Lower lobe of right lung (tissue), 2 donors: ENCODE data around the gene SOBP. TPM values are rescaled to one million over a fixed set of nuclear protein-coding genes. Genes with fewer than 3 reads are reported as not detected.

ENCODE experiments used
- ATAC-seq, 2 donors: fragments of 200-7000 bp; cut with Tn5 transposase; one replicate each; pipeline ENCODE4 v1.9.1; 2020 to 2022; ENCODE audit warnings: mild to moderate bottlenecking in 2 of 2, moderate library complexity in 2 of 2
- DNase-seq: peaks from one replicate; pipeline ENCODE4 v3.0.0-alpha.2; 2020
- H3K27ac ChIP-seq: fragments of 200-600 bp; one replicate; pipeline ENCODE4 v1.8.0; 2022
- H3K27me3 ChIP-seq: fragments of 200-600 bp; one replicate; pipeline ENCODE4 v1.8.0; 2022; ENCODE audit warnings: low read depth
- H3K36me3 ChIP-seq: fragments of 200-600 bp; one replicate; pipeline ENCODE4 v1.8.0; 2022; ENCODE audit warnings: mild to moderate bottlenecking
- H3K4me1 ChIP-seq: fragments of 200-600 bp; one replicate; pipeline ENCODE4 v1.8.0; 2022
- H3K4me3 ChIP-seq: fragments of 200-600 bp; one replicate; pipeline ENCODE4 v1.8.0; 2022; ENCODE audit warnings: mild to moderate bottlenecking
- H3K9me3 ChIP-seq: fragments of 200-600 bp; one replicate; pipeline ENCODE4 v1.8.0; 2022
- CTCF ChIP-seq: fragments of 200-600 bp; IDR thresholded peaks from one replicate; pipeline ENCODE4 v1.8.0; 2022; ENCODE audit warnings: antibody characterized with exemption, mild to moderate bottlenecking
- intact Hi-C: fragments of 100-400 bp; cut with DNase I; formaldehyde crosslinking; loops from one replicate; pipeline ENCODE4 v1.11.0; 2022
- total RNA-seq: library from RNA; stranded (reverse); fragmentation: NEBNext Ultra II Directional; extraction: Animal tissue kit (Norgen Biotek cat#: 25700); gene quantifications from one replicate; pipeline ENCODE4 v1.2.1, GENCODE V29; 2021
- donor health status: DM: no; HTN: yes; CAD: no; lungs with severe emphysema.

The SOBP gene
- total RNA-seq, 1 donor from 2014 or later, result 6.9 TPM

- intact Hi-C loops, result no loop called here
Measured at GRCh38 chr6:107543088-107543487, 53.2 kb downstream of the SOBP start.

GRCh38 chr6:107543567-107543966 lies 53.6 kb downstream of the SOBP start:
- Histone ChIP-seq H3K4me3 (no peak overlapping the region), H3K4me1 (peaks cover 6% of the 10 kb centered on the region), H3K36me3 (no peaks in the 10 kb centered on the region), H3K27me3 (no peaks in the 10 kb centered on the region), H3K9me3 (no peaks in the 10 kb centered on the region), H3K27ac (no peak overlapping the region)
- DNase-seq (no peak), ATAC-seq (no peak)
- intact Hi-C loops, result no loop called here
- TF ChIP-seq CTCF, result no peak

More at GRCh38 chr6:107543088-107543487, 53.2 kb downstream of the SOBP start:
- no peak overlapping the region for H3K4me3 ChIP-seq
- no peaks in the 10 kb centered on the region for H3K27me3 ChIP-seq
- DNase-seq, result no peak
- no peak for ATAC-seq
- H3K27ac ChIP-seq, result no peak overlapping the region
- H3K4me1 ChIP-seq, result peaks cover 6% of the 10 kb centered on the region
- no peak for TF ChIP-seq CTCF
- no peaks in the 10 kb centered on the region for H3K9me3 ChIP-seq
- no peaks in the 10 kb centered on the region for H3K36me3 ChIP-seq

- Histone ChIP-seq H3K36me3 (no peaks in the 10 kb centered on the region), H3K27me3 (no peaks in the 10 kb centered on the region), H3K9me3 (no peaks in the 10 kb centered on the region), H3K4me3 (no peak overlapping the region), H3K27ac (no peak overlapping the region), H3K4me1 (no peaks in the 10 kb centered on the region)
- ATAC-seq (no peak), DNase-seq (no peak)
- TF ChIP-seq CTCF, result no peak
- intact Hi-C loops, result no loop called here
Measured at GRCh38 chr6:107545763-107546162, 55.8 kb downstream of the SOBP start.

GRCh38 chr6:107546691-107547450 lies 57.0 kb downstream of the SOBP start:
- DNase-seq (no peak), ATAC-seq (no peak)
- Histone ChIP-seq H3K27me3 (no peaks in the 10 kb centered on the region), H3K27ac (no peak overlapping the region), H3K36me3 (no peaks in the 10 kb centered on the region), H3K4me1 (no peaks in the 10 kb centered on the region), H3K9me3 (no peaks in the 10 kb centered on the region), H3K4me3 (no peak overlapping the region)
- intact Hi-C loops, result no loop called here
- TF ChIP-seq CTCF, result no peak

- DNase-seq (no peak), ATAC-seq (no peak)
- no peak overlapping the region for H3K27ac ChIP-seq
- no peaks in the 10 kb centered on the region for H3K27me3 ChIP-seq
- no peaks in the 10 kb centered on the region for H3K4me1 ChIP-seq
- TF ChIP-seq CTCF, result no peak
- no peaks in the 10 kb centered on the region for H3K36me3 ChIP-seq
- H3K9me3 ChIP-seq, result no peaks in the 10 kb centered on the region
- intact Hi-C loops, result no loop called here
- no peak overlapping the region for H3K4me3 ChIP-seq
Measured at GRCh38 chr6:107547451-107547840, 57.5 kb downstream of the SOBP start.
